HG03432 (cell line): ENCODE results near the gene REV1.
"Not testable (repeated sequence)": the region's sequence is repeated elsewhere in the genome, so short reads cannot be mapped to it uniquely, and the experiment has no call there.

Experiments used
- ATAC-seq: cut with Tn5 transposase; IDR thresholded peaks from one replicate; pipeline ENCODE4 v1.9.1; 2021; ENCODE audit warnings: mild to moderate bottlenecking, moderate library complexity; ENCODE audit not compliant: unreplicated experiment

The REV1 gene

GRCh38 chr2:99487906-99488305 is 1.9 kb downstream of the REV1 start:
- no peak for ATAC-seq

- ATAC-seq = no peak
Measured at GRCh38 chr2:99485824-99486223, 4.0 kb downstream of the REV1 start.

- no peak for ATAC-seq
Measured at GRCh38 chr2:99485411-99485810, 4.4 kb downstream of the REV1 start.

- ATAC-seq = no peak
Measured at GRCh38 chr2:99484205-99484604, 5.6 kb downstream of the REV1 start.

- no peak for ATAC-seq
Measured at GRCh38 chr2:99481941-99482340, 7.9 kb downstream of the REV1 start.

GRCh38 chr2:99481527-99481926 is 8.3 kb downstream of the REV1 start:
- no peak for ATAC-seq

GRCh38 chr2:99480390-99480789 is 9.4 kb downstream of the REV1 start:
- ATAC-seq = no peak

GRCh38 chr2:99478632-99479031 is 11.2 kb downstream of the REV1 start:
- no peak for ATAC-seq

GRCh38 chr2:99477054-99477453 is 12.8 kb downstream of the REV1 start:
- ATAC-seq = no peak

- no peak for ATAC-seq
Measured at GRCh38 chr2:99476629-99477028, 13.2 kb downstream of the REV1 start.

GRCh38 chr2:99475095-99475494 is 14.7 kb downstream of the REV1 start:
- not testable (repeated sequence) for ATAC-seq

- ATAC-seq = no peak
Measured at GRCh38 chr2:99473518-99474083, 16.2 kb downstream of the REV1 start.

- ATAC-seq = no peak
Measured at GRCh38 chr2:99472600-99472960, 17.2 kb downstream of the REV1 start.

GRCh38 chr2:99471654-99472599 is 17.9 kb downstream of the REV1 start:
- no peak for ATAC-seq

GRCh38 chr2:99470957-99471356 is 18.9 kb downstream of the REV1 start:
- no peak for ATAC-seq

GRCh38 chr2:99470459-99470858 is 19.4 kb downstream of the REV1 start:
- not testable (repeated sequence) for ATAC-seq

GRCh38 chr2:99469394-99469793 is 20.4 kb downstream of the REV1 start:
- ATAC-seq = no peak

- ATAC-seq = no peak
Measured at GRCh38 chr2:99468155-99468554, 21.7 kb downstream of the REV1 start.

GRCh38 chr2:99467390-99467789 is 22.4 kb downstream of the REV1 start:
- no peak for ATAC-seq

GRCh38 chr2:99461828-99462483 is 27.9 kb downstream of the REV1 start:
- no peak for ATAC-seq

GRCh38 chr2:99458529-99458928 is 31.3 kb downstream of the REV1 start:
- ATAC-seq = no peak

GRCh38 chr2:99451686-99452085 is 38.1 kb downstream of the REV1 start:
- ATAC-seq = no peak
